Brain microvascular endothelial cell (primary cell): ENCODE measurements around the gene ZBTB26.
A peak's percentile ranks its signal among the peaks of the same experiment; 100 is the strongest.

Experiments
- DNase-seq: peaks from one replicate; pipeline ENCODE4 v3.0.0-alpha.2; 2020
- H3K27ac ChIP-seq: fragments of 250-450 bp; sonication (Bioruptor Pico); 2 replicates; pipeline ENCODE4 v1.5.1; 2020; ENCODE audit warnings: mild to moderate bottlenecking, moderate library complexity
- H3K27me3 ChIP-seq: fragments of 250-450 bp; sonication (Bioruptor Pico); replicated peaks from 2 replicates; pipeline ENCODE4 v1.5.1; 2020; ENCODE audit warnings: mild to moderate bottlenecking
- H3K36me3 ChIP-seq: fragments of 250-450 bp; sonication (Bioruptor Pico); replicated peaks from 2 replicates; pipeline ENCODE4 v1.5.1; 2020; ENCODE audit warnings: mild to moderate bottlenecking
- H3K4me3 ChIP-seq: 2 replicates; pipeline ENCODE4 v1.5.1; 2011; ENCODE audit warnings: low read depth, mild to moderate bottlenecking, control low read depth, low read length, moderate library complexity
- in situ Hi-C: cut with HindIII; loops from 2 replicates; pipeline ENCODE4 v1.10.0; 2017; ENCODE audit warnings: low sequenced_read_pairs, low pct_ligation_motif_present
- TF ChIP-seq, protein P1 (sequence below): IDR thresholded peaks from 2 replicates; pipeline ENCODE4 v1.5.1; 2011; ENCODE audit warnings: low read depth, mild to moderate bottlenecking, moderate library complexity, low read length, control low read depth, inconsistent platforms; ENCODE audit errors: missing control alignments

Gene ZBTB26

DNA sequence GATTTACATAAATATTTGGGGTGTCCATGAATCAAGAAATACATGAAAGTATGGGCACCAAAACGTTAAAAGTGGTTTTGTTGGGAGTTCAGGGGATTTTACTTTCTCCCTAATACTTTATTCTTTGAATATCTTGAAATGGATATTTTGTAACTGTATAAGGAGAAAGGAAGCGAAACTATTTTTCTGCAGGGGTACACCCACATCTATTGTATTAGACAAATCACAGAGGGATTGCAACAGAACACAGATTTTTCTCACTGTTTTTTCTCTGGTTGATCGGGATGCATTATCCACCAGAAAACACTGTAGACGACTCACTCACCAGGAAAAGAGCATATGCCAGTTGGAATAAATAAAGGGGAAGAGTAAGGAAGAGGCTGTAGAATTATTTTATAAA, 8.3 kb upstream of the ZBTB26 start:
- TF ChIP-seq, protein P1, sequence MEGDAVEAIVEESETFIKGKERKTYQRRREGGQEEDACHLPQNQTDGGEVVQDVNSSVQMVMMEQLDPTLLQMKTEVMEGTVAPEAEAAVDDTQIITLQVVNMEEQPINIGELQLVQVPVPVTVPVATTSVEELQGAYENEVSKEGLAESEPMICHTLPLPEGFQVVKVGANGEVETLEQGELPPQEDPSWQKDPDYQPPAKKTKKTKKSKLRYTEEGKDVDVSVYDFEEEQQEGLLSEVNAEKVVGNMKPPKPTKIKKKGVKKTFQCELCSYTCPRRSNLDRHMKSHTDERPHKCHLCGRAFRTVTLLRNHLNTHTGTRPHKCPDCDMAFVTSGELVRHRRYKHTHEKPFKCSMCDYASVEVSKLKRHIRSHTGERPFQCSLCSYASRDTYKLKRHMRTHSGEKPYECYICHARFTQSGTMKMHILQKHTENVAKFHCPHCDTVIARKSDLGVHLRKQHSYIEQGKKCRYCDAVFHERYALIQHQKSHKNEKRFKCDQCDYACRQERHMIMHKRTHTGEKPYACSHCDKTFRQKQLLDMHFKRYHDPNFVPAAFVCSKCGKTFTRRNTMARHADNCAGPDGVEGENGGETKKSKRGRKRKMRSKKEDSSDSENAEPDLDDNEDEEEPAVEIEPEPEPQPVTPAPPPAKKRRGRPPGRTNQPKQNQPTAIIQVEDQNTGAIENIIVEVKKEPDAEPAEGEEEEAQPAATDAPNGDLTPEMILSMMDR: no peak
- Histone ChIP-seq H3K4me3 (no peak overlapping the region), H3K27me3 (no peaks in the 10 kb centered on the region), H3K36me3 (no peaks in the 10 kb centered on the region), H3K27ac (no peak overlapping the region)
- in situ Hi-C loops: no loop called here
- no peak for DNase-seq

DNA sequence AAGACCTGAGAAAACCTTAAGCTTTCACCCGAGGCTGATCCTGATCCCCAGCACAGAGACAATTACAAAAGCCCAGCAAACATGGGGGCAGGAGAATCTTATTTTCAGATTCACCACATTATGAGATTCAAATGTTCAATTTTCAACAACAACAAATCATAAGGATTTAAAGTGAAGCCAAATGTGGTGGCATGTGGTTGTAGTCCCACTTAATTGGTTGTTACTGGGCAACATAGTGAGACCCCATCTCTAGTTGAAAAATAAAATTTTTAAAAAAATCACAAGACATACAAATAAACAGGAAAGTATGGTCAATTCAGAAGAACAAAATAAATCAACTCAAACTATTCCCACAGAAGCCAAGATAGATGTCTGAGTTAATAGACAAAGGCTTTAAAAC, 5.6 kb upstream of the ZBTB26 start:
- TF ChIP-seq, protein P1: no peak
- H3K27ac ChIP-seq: no peak overlapping the region

DNA sequence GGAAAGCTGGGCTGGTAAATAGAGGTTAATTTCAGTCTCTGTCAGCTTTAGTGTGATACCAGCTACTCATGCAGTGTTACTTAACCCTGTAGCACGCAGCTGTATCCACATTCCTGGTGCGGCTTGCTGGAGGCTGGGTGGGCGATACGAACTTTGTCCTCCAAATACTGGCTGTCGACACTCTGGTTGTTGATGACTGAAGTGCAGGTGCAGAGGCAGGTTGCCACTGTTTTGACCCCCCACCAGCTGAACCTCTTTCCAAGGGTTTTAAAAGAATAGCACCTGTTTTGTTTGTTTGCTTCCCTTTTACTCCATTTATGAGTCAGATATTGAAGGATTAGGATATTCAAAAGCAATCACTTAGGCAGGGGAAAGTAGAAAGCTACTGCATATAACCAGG, 5.2 kb upstream of the ZBTB26 start:
- DNase-seq: no peak
- H3K36me3 ChIP-seq: no peaks in the 10 kb centered on the region
- H3K27ac ChIP-seq: no peak overlapping the region
- TF ChIP-seq, protein P1: no peak
- in situ Hi-C loops: no loop called here
- H3K27me3 ChIP-seq: no peaks in the 10 kb centered on the region
- no peak overlapping the region for H3K4me3 ChIP-seq

More for the DNA sequence above, 5.6 kb upstream of the ZBTB26 start:
- DNase-seq: no peak
- H3K4me3 ChIP-seq: no peak overlapping the region
- in situ Hi-C loops: no loop called here
- H3K27me3 ChIP-seq: no peaks in the 10 kb centered on the region
- no peaks in the 10 kb centered on the region for H3K36me3 ChIP-seq

DNA sequence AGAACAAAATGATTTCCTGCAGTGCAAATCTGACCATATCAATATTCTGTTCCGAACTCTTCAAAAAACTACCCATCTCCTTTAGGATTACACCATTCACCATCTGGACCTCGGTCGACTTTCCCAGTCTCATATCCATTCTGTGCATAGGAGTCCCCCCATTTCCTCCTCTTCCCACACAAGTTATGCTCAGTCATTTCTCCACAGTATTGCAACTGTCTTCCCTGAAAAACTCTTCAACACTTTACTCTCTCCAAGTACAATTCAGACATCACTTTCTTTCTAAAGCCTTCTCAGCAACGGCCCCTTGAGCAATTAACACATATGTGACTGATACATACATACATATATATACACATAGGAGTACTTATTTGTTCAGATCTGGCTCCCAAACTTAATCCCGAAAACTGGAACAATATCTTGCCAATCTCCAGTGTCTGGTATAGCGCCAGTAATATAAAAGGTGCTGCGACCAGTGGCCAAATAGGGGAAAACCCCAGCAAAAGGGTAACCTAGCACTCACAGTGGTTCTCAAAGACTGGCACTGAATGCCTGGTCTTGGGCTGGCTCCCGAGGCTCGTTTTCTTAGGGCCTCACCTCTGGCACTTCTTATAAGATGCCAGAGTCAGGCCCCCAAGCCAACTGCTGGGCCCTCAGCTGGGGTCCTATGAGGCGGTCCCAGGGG, 629 bp downstream of the ZBTB26 start:
- no peak for DNase-seq
- TF ChIP-seq, protein P1: no peak
- Histone ChIP-seq H3K27me3 (no peaks in the 10 kb centered on the region), H3K4me3 (peak overlapping the region; percentile 87), H3K27ac (peak overlapping the region; percentile 82), H3K36me3 (no peaks in the 10 kb centered on the region)
- in situ Hi-C loops: no loop called here

DNA sequence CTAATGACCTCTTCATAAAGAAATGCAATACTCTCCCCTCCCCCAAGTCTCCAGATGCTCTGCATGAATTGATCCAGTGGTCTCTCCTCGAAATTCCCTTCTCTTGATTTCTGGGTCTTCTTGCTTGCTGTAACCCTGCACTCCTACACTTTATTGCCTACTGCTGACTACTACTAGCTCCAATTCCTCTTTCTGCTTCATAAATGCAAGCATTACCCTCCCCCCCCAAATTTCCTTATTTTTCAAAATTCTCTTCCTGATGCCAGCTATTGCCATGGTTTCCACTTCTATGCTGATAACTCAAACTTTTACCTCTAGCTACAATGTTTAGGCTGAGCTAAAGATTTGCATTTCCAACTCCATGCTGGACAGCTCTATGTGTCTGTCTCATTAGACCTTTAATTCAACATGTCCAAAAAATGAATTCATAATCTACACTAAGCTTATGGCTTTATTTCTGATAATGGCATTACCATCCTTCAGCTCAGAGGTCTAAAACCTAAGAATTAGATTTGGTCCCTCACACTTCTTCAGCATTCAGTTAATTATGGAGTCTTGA, 1.4 kb downstream of the ZBTB26 start:
- in situ Hi-C loops: no loop called here
- TF ChIP-seq, protein P1: no peak
- Histone ChIP-seq H3K27me3 (no peaks in the 10 kb centered on the region), H3K4me3 (no peak overlapping the region), H3K27ac (no peak overlapping the region), H3K36me3 (no peaks in the 10 kb centered on the region)
- DNase-seq: no peak

DNA sequence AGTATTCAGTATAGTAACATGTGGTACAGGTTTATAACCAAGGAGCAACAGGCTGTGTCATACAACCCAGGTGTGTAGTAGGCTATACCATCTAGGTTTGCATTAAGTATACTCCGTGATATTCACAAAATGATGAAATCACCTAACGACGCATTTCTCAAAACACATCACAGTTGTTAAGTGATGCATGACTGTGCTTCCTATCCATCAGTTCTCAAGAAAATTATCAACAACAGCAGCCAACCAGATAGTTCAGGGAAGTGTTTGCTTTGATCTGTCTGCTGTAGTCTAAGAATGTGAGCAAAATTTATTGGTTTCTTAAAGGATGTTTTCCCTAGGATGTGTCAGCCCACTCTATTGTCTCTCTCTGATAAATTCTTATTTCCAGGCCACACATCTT, 7.4 kb downstream of the ZBTB26 start:
- H3K4me3 ChIP-seq: no peak overlapping the region
- H3K27me3 ChIP-seq: no peaks in the 10 kb centered on the region
- no peak overlapping the region for H3K27ac ChIP-seq
- no peak for DNase-seq
- TF ChIP-seq, protein P1: no peak
- in situ Hi-C loops: no loop called here
- H3K36me3 ChIP-seq: peaks cover 8% of the 10 kb centered on the region
